ENCODE results near the gene SERINC2.

DNA sequence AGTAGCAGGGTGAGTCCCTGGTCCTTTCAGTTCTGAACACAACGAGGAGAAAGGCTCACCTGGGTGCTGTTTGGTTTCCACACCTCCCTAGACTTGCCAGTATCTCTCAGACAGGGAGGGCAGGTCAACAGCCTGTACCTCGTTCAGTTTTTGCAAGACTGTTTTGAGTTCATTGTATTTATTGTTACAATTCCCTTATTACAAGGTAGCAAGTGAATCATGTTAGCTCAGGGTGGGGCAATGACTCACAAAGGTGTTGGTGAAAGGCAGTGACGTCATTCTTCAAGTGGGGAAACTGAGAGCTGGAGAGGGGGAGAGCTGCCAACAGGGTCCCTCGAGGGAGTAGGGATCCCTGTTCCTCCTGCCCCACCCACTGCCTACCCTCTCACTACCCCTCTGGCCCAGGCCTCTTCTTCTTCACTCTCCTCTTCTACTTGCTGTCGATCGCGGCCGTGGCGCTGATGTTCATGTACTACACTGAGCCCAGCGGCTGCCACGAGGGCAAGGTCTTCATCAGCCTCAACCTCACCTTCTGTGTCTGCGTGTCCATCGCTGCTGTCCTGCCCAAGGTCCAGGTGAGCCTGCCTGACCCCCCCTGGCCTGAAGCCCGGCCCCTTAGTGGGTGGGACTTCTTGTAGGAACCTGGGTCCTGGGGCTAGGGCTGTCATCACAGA lies 13.4 kb downstream of the SERINC2 start:
- TF ChIP-seq CTCF (IDR thresholded peaks at IDR 0.05), result no peak
- no peak for TF ChIP-seq EZH2phosphoT487 (IDR thresholded peaks at IDR 0.05)
- no peak for TF ChIP-seq EZH2 (IDR thresholded peaks at IDR 0.05)
